ENCODE results near the gene ACOT2.

DNA sequence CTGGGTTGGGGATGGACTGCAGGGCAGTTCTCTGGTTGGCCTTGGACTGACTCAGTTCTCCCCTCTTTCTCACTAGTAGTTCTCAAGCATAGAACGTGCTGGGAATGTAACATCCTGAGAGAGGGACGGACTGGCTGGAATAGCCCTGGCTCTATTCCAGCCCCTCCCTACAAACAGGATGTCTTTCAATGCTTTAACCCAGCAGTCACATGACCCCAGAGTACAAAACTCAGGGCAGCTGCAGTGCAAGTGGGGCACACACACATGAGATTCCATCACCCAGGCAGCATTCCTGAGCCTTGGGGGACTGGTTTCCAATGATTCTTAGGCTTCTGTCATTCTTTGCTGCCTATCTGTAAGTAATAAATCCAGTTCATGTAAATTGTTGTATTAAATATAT, 41.7 kb downstream of the ACOT2 start:
- TF ChIP-seq CTCF (IDR thresholded peaks at IDR 0.05), result no peak
- TF ChIP-seq POLR2A (IDR thresholded peaks at IDR 0.05), result no peak
